Gastrocnemius medialis (tissue), 4 donors: Measurements from ENCODE around the gene UBE2S.

Experiments used
- POLR2A ChIP-seq, 2 donors: fragments of 450-650 bp; IDR thresholded peaks; one replicate each; pipeline ENCODE4 v1.6.1; 2017; ENCODE audit warnings: antibody characterized with exemption in 2 of 2, mild to moderate bottlenecking in 2 of 2, moderate library complexity in 2 of 2
- TF ChIP-seq, protein P1 (sequence below), 5 experiments: fragments of 450-650 bp in 3 of 5; fragments of 200-600 bp in 2 of 5; sonication (generic) in 2 of 5; IDR thresholded peaks in 4 of 5; conservative IDR thresholded peaks in 1 of 5; 1 replicate in 4 of 5; 2 replicates in 1 of 5; pipeline ENCODE4 v1.5.1; 2016 to 2019; ENCODE audit warnings: antibody characterized with exemption in 5 of 5, mild to moderate bottlenecking in 3 of 5, moderate library complexity in 3 of 5

DNA sequence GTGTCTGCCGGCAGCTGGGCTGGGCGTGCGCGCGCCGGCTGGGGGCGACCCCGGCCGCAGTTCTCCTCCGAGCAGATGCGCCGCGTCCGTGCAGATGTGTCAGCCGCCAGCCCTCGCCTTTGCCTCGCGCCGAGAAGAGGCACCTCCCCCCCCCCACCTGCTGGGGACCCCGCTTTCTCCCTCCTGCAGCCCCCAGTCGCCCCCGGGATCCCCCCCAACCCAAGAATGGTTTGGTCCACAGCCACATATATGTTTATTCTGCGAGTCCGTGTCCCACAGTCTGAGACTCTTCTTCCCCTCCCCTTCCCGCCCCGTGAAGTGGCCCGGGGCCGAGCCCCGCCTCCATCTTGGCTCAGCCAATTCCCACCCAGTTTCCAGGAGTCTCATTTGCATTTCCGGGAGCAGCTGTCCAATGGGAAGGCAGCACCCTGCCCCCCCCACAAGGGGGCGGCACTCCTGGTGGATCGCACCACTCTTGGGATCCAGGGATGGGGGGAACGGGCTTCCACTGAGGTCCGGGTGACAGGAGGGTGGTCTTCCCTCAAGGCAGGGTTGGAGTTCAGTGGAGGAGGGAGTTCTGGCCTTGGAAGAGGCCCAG is 45.3 kb upstream of the UBE2S start:
- TF ChIP-seq, protein P1, sequence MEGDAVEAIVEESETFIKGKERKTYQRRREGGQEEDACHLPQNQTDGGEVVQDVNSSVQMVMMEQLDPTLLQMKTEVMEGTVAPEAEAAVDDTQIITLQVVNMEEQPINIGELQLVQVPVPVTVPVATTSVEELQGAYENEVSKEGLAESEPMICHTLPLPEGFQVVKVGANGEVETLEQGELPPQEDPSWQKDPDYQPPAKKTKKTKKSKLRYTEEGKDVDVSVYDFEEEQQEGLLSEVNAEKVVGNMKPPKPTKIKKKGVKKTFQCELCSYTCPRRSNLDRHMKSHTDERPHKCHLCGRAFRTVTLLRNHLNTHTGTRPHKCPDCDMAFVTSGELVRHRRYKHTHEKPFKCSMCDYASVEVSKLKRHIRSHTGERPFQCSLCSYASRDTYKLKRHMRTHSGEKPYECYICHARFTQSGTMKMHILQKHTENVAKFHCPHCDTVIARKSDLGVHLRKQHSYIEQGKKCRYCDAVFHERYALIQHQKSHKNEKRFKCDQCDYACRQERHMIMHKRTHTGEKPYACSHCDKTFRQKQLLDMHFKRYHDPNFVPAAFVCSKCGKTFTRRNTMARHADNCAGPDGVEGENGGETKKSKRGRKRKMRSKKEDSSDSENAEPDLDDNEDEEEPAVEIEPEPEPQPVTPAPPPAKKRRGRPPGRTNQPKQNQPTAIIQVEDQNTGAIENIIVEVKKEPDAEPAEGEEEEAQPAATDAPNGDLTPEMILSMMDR (IDR thresholded peaks at IDR 0.05 in 4 of 5, conservative IDR thresholded peaks at IDR 0.05 in 1 of 5): peak in 1 of 5 experiments; percentile 29
- TF ChIP-seq POLR2A (IDR thresholded peaks at IDR 0.05): no peak
